A673 (cell line): ENCODE results near the gene DES. TPM values are rescaled to one million over a fixed set of nuclear protein-coding genes. Genes with fewer than 3 reads are reported as not detected.

ENCODE experiments used
- BruUV-seq: library from RNA; stranded (reverse); fragments of 400-500 nt; replicated peaks from 2 replicates; lab custom pipeline; 2021; lab: Mats Ljungman, UMichigan
- CTCF ChIA-PET: fragments of 300-600 bp; sonication (Branson Sonifier 250); formaldehyde crosslinking; loops from one replicate; lab custom pipeline; 2022; ENCODE audit warnings: antibody characterized with exemption; lab: Charles Lee
- POLR2A ChIA-PET: fragments of 300-600 bp; sonication (Branson Sonifier 250); formaldehyde crosslinking; loops from one replicate; lab custom pipeline; 2022; ENCODE audit warnings: antibody characterized with exemption; ENCODE audit not compliant: low non-redundant PET; lab: Charles Lee
- DNase-seq: peaks from one replicate; pipeline ENCODE4 v3.0.0-alpha.2; 2015; ENCODE audit warnings: low spot score
- H3K27ac ChIP-seq: fragments of 200-600 bp; sonication (generic); 2 replicates; pipeline ENCODE4 v1.5.1; 2016; ENCODE audit warnings: mixed run types, low read depth, mild to moderate bottlenecking, mixed read lengths, antibody characterized with exemption, low read length; ENCODE audit not compliant: poor library complexity, severe bottlenecking
- H3K27me3 ChIP-seq: fragments of 200-600 bp; sonication (generic); replicated peaks from 2 replicates; pipeline ENCODE4 v1.6.1; 2017; ENCODE audit warnings: mixed run types, low read depth, mild to moderate bottlenecking, mixed read lengths, antibody characterized with exemption, low read length; ENCODE audit not compliant: insufficient read depth, poor library complexity
- H3K36me3 ChIP-seq: fragments of 200-600 bp; sonication (generic); 2 replicates; pipeline ENCODE4 v1.6.1; 2016; ENCODE audit warnings: mixed run types, mild to moderate bottlenecking, mixed read lengths, antibody characterized with exemption, low read length; ENCODE audit not compliant: insufficient read depth, poor library complexity, severe bottlenecking
- H3K4me1 ChIP-seq: fragments of 200-600 bp; sonication (generic); 2 replicates; pipeline ENCODE4 v1.6.1; 2017; ENCODE audit warnings: mixed run types, mild to moderate bottlenecking, mixed read lengths, antibody characterized with exemption, low read length; ENCODE audit not compliant: insufficient read depth, poor library complexity, severe bottlenecking
- H3K4me3 ChIP-seq: fragments of 200-600 bp; sonication (generic); 2 replicates; pipeline ENCODE4 v1.5.1; 2016; ENCODE audit warnings: low read depth, mixed run types, mild to moderate bottlenecking, mixed read lengths, low read length; ENCODE audit not compliant: poor library complexity, severe bottlenecking
- H3K9me3 ChIP-seq: fragments of 200-600 bp; sonication (generic); 2 replicates; pipeline ENCODE4 v1.6.1; 2016; ENCODE audit warnings: mixed run types, low read depth, mild to moderate bottlenecking, mixed read lengths, antibody characterized with exemption, low read length; ENCODE audit not compliant: poor library complexity, severe bottlenecking
- EZH2 ChIP-seq: fragments of 200-600 bp; sonication (generic); IDR thresholded peaks from 2 replicates; pipeline ENCODE4 v1.6.1; 2017; ENCODE audit warnings: borderline replicate concordance, low read depth, mild to moderate bottlenecking, mixed read lengths, antibody characterized with exemption, low read length; ENCODE audit not compliant: poor library complexity, severe bottlenecking
- intact Hi-C: fragments of 100-400 bp; cut with micrococcal nuclease; formaldehyde crosslinking; loops from one replicate; pipeline ENCODE4 v1.10.0; 2022; ENCODE audit not compliant: unreplicated experiment
- total RNA-seq: library from RNA; stranded (reverse); gene quantifications from 2 replicates; pipeline ENCODE4 v1.2.3, GENCODE V29; 2021
- TF ChIP-seq, protein P1 (sequence below): fragments of 300-800, 200-600 bp; sonication (generic); conservative IDR thresholded peaks from 2 replicates; pipeline ENCODE4 v1.5.1; 2017; ENCODE audit warnings: low read depth, mild to moderate bottlenecking, antibody characterized with exemption, low read length, moderate library complexity, mixed read lengths

The DES gene
- total RNA-seq, 1 experiment from 2014 or later, result not detected

DNA sequence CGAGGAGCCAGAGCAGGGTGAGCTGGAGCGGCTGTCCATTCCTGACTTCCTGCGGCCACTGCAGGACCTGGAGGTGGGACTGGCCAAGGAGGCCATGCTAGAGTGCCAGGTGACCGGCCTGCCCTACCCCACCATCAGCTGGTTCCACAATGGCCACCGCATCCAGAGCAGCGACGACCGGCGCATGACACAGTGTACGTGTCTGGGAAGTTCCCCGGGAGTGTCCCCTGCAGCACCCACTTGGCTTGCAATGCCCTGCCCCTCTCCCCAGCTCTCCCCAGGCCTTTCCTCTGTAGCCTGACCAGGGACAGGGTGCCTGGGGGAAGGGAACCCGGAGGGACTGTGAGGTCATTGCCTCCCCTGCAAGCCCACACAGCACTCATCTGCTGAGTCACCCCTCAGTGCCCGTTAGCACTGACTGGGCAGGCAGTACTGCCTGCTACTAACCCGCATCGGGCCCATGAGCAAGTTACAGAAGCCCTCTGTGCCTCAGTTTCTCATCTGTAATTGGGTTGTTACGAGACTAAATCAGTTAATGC lies 51.1 kb downstream of the DES start:
- Histone ChIP-seq H3K4me3 (no peak overlapping the region), H3K27ac (no peak overlapping the region), H3K36me3 (no peaks in the 10 kb centered on the region), H3K9me3 (no peaks in the 10 kb centered on the region), H3K27me3 (no peaks in the 10 kb centered on the region), H3K4me1 (no peaks in the 10 kb centered on the region)
- no peak for DNase-seq
- CTCF ChIA-PET, result no interaction called here
- TF ChIP-seq, protein P1, sequence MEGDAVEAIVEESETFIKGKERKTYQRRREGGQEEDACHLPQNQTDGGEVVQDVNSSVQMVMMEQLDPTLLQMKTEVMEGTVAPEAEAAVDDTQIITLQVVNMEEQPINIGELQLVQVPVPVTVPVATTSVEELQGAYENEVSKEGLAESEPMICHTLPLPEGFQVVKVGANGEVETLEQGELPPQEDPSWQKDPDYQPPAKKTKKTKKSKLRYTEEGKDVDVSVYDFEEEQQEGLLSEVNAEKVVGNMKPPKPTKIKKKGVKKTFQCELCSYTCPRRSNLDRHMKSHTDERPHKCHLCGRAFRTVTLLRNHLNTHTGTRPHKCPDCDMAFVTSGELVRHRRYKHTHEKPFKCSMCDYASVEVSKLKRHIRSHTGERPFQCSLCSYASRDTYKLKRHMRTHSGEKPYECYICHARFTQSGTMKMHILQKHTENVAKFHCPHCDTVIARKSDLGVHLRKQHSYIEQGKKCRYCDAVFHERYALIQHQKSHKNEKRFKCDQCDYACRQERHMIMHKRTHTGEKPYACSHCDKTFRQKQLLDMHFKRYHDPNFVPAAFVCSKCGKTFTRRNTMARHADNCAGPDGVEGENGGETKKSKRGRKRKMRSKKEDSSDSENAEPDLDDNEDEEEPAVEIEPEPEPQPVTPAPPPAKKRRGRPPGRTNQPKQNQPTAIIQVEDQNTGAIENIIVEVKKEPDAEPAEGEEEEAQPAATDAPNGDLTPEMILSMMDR, result no peak
- TF ChIP-seq EZH2, result no peak
- intact Hi-C loops, result no loop called here
- POLR2A ChIA-PET, result interaction anchor here (0.5 kb wide), 1 partner anchor 8 kb away, joined by 8 read pairs; no protein-coding TSS in a partner anchor
- no TSS peak for BruUV-seq

DNA sequence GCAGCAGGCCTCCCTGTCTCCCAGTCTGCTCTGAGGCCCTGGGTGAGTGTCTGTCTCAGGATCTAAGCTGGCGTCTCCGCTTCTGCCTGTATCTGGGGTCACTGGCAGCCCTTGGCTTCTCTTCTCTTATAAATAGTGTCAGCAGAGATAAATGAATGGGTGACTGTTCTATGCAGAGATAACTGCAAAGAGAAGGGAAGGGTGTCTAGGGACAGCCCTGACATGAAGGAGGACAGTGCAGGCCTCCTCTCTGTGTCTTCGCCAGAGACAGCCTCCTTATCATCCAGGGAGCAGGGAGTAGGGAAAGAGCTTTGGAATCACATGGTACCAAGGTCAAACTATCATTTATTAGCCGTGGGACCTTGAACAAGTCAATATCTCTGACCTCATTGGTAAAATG lies 52.3 kb downstream of the DES start:
- Histone ChIP-seq H3K9me3 (no peaks in the 10 kb centered on the region), H3K4me3 (no peak overlapping the region), H3K27ac (no peak overlapping the region), H3K36me3 (no peaks in the 10 kb centered on the region), H3K27me3 (no peaks in the 10 kb centered on the region), H3K4me1 (no peaks in the 10 kb centered on the region)
- intact Hi-C loops, result no loop called here
- TF ChIP-seq, protein P1, result no peak
- TF ChIP-seq EZH2, result no peak
- ChIA-PET POLR2A (interaction anchor here (0.6 kb wide), 1 partner anchor 59 kb away, joined by 3 read pairs; no protein-coding TSS in a partner anchor), CTCF (no interaction called here)
- BruUV-seq, result no TSS peak
- DNase-seq, result no peak

DNA sequence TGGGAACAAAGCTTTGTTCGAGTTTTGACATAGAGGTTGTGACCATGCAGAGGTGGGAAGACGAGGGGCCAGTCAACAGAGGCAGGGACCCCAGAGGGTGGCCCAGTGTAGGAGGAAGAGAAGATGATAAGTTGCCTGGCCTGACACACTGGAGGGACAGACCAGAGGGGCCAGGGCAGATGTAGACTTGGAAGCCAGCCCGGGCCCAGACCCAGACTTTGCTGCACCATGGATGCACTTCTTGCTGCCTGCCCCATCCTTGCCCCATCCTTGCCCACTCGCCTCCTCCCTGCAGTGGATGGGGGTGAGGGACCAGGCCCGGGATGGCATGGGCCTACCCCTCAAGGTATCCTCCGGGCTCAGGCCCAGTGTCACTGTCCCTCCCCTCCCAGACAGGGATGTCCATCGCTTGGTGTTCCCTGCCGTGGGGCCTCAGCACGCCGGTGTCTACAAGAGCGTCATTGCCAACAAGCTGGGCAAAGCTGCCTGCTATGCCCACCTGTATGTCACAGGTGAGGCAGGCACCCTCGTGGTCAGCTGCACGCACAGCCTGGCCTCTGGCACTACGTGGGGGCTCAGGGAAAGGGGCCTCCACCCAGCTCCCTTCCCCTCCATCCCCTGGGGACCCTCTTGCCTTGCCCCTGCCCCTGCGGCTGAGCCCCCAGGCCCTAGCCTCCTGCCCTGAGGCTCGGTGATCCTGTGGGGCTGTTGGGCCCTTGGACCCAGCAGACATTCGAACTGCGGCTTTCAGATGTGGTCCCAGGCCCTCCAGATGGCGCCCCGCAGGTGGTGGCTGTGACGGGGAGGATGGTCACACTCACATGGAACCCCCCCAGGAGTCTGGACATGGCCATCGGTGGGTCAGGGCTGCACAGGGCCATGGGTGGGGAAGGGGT lies 53.5 kb downstream of the DES start:
- Histone ChIP-seq H3K27ac (no peak overlapping the region), H3K36me3 (no peaks in the 10 kb centered on the region), H3K9me3 (no peaks in the 10 kb centered on the region), H3K4me3 (no peak overlapping the region), H3K4me1 (no peaks in the 10 kb centered on the region), H3K27me3 (no peaks in the 10 kb centered on the region)
- no TSS peak for BruUV-seq
- POLR2A ChIA-PET, result no interaction called here
- TF ChIP-seq EZH2, result no peak
- TF ChIP-seq, protein P1, result no peak
- CTCF ChIA-PET, result no interaction called here
- intact Hi-C loops, result no loop called here
- no peak for DNase-seq
